Head of caudate nucleus (tissue), 42 donors: ENCODE measurements around the gene TEX52.

Experiments used
- DNase-seq, 42 donors: peaks; one replicate each; pipeline versions ENCODE4 v3.0.0 to v3.0.0-alpha.2; 2020 to 2021; ENCODE audit warnings: mixed read lengths in 7 of 42
- intact Hi-C: fragments of 100-400 bp; cut with DNase I; formaldehyde crosslinking; loops from one replicate; pipeline ENCODE4 v1.15.0; 2022

TEX52 gene

GRCh38 chr12:2806700-2807099, 50.1 kb downstream of the TEX52 start:
- no peak for DNase-seq
- intact Hi-C loops = no loop called here

GRCh38 chr12:2805143-2805520, 51.7 kb downstream of the TEX52 start:
- intact Hi-C loops = no loop called here
- DNase-seq = no peak

GRCh38 chr12:2804393-2805142, 52.3 kb downstream of the TEX52 start:
- intact Hi-C loops = no loop called here
- DNase-seq = peak in 27 of 42 donors; percentile 20 to 78 (median 46)

- no peak for DNase-seq
- intact Hi-C loops = no loop called here
Observed at GRCh38 chr12:2803635-2804392, 53.0 kb downstream of the TEX52 start.

GRCh38 chr12:2801044-2801783, 55.6 kb downstream of the TEX52 start:
- DNase-seq = peak in 1 of 42 donors; percentile 52
- intact Hi-C loops = no loop called here

- intact Hi-C loops = no loop called here
- DNase-seq = no peak
Observed at GRCh38 chr12:2800046-2800570, 56.7 kb downstream of the TEX52 start.
